MM.1S (cell line): ENCODE results near the gene AOC1.

Experiments
- DNase-seq: peaks from one replicate; pipeline ENCODE4 v3.0.0-alpha.2; 2015
- H2AFZ ChIP-seq: fragments of 300-600 bp; sonication (generic); 2 replicates; pipeline ENCODE4 v1.6.0; 2016; ENCODE audit warnings: antibody characterized with exemption, low read length
- H3F3A ChIP-seq: fragments of 300-600 bp; sonication (generic); 2 replicates; pipeline ENCODE4 v1.6.1; 2016; ENCODE audit warnings: mild to moderate bottlenecking, antibody characterized with exemption, low read length, moderate library complexity, mixed read lengths; ENCODE audit not compliant: insufficient read depth
- H3K27ac ChIP-seq: fragments of 300-600 bp; sonication (generic); 2 replicates; pipeline ENCODE4 v1.5.1; 2016; ENCODE audit warnings: mild to moderate bottlenecking, low read length
- H3K27me3 ChIP-seq: fragments of 300-600 bp; sonication (generic); replicated peaks from 2 replicates; pipeline ENCODE4 v1.6.0; 2016; ENCODE audit warnings: low read length; ENCODE audit not compliant: insufficient read depth
- H3K36me3 ChIP-seq: fragments of 300-600 bp; sonication (generic); replicated peaks from 2 replicates; pipeline ENCODE4 v1.6.1; 2016; ENCODE audit warnings: mild to moderate bottlenecking, low read length, mixed read lengths; ENCODE audit not compliant: insufficient read depth
- H3K4me1 ChIP-seq: fragments of 300-600 bp; sonication (generic); 2 replicates; pipeline ENCODE4 v1.6.1; 2016; ENCODE audit warnings: low read length, mixed read lengths
- H3K4me2 ChIP-seq: fragments of 300-600 bp; sonication (generic); 2 replicates; pipeline ENCODE4 v1.6.0; 2016; ENCODE audit warnings: low read depth, low read length
- H3K4me3 ChIP-seq: fragments of 300-600 bp; sonication (generic); 2 replicates; pipeline ENCODE4 v1.5.1; 2016; ENCODE audit warnings: low read length, mixed read lengths
- H3K79me2 ChIP-seq: fragments of 300-600 bp; sonication (generic); 2 replicates; pipeline ENCODE4 v1.6.1; 2016; ENCODE audit warnings: mixed run types, low read length, mixed read lengths
- H3K9ac ChIP-seq: fragments of 300-600 bp; sonication (generic); 2 replicates; pipeline ENCODE4 v1.6.1; 2016; ENCODE audit warnings: low read length, mixed read lengths
- H3K9me2 ChIP-seq: fragments of 300-600 bp; sonication (generic); replicated peaks from 2 replicates; pipeline ENCODE4 v1.6.1; 2016; ENCODE audit warnings: mild to moderate bottlenecking, low read length, mixed read lengths; ENCODE audit not compliant: insufficient read depth
- H3K9me3 ChIP-seq: fragments of 300-600 bp; sonication (generic); replicated peaks from 2 replicates; pipeline ENCODE4 v1.6.1; 2016; ENCODE audit warnings: mild to moderate bottlenecking, low read length, mixed read lengths; ENCODE audit not compliant: insufficient read depth
- H4K20me1 ChIP-seq: fragments of 300-600 bp; sonication (generic); 2 replicates; pipeline ENCODE4 v1.6.1; 2016; ENCODE audit warnings: mild to moderate bottlenecking, low read length, moderate library complexity, mixed read lengths; ENCODE audit not compliant: insufficient read depth
- CTCF ChIP-seq: fragments of 300-600 bp; sonication (generic); IDR thresholded peaks from 2 replicates; pipeline ENCODE4 v1.5.1; 2016; ENCODE audit warnings: antibody characterized with exemption, low read length, mixed read lengths
- EZH2 ChIP-seq: fragments of 300-600 bp; sonication (generic); optimal IDR thresholded peaks from 2 replicates; pipeline ENCODE3; 2017; ENCODE audit warnings: low read depth, mild to moderate bottlenecking, antibody characterized with exemption, low read length, mixed read lengths
- EZH2phosphoT487 ChIP-seq: fragments of 300-600 bp; sonication (generic); IDR thresholded peaks from 2 replicates; pipeline ENCODE4 v1.6.1; 2018; ENCODE audit warnings: antibody characterized with exemption, low read length

AOC1 gene

GRCh38 chr7:150829426-150829825 is 22.9 kb upstream of the AOC1 start:
- H3K36me3 ChIP-seq = no peaks in the 10 kb centered on the region
- H3K9me2 ChIP-seq = no peaks in the 10 kb centered on the region
- no peaks in the 10 kb centered on the region for H3K9me3 ChIP-seq
- no peak for TF ChIP-seq EZH2
- TF ChIP-seq CTCF = no peak
- TF ChIP-seq EZH2phosphoT487 = no peak
- no peaks in the 10 kb centered on the region for H3F3A ChIP-seq
- no peak overlapping the region for H3K4me2 ChIP-seq
- no peak overlapping the region for H3K9ac ChIP-seq
- H3K79me2 ChIP-seq = no peaks in the 10 kb centered on the region
- H2AFZ ChIP-seq = no peak overlapping the region
- no peaks in the 10 kb centered on the region for H3K27me3 ChIP-seq
- H3K4me1 ChIP-seq = no peaks in the 10 kb centered on the region
- no peaks in the 10 kb centered on the region for H4K20me1 ChIP-seq
- H3K4me3 ChIP-seq = no peak overlapping the region
- no peak overlapping the region for H3K27ac ChIP-seq
- no peak for DNase-seq

GRCh38 chr7:150830937-150831336 is 21.4 kb upstream of the AOC1 start:
- Histone ChIP-seq H3K9me2 (no peaks in the 10 kb centered on the region), H3K27ac (no peak overlapping the region), H2AFZ (no peak overlapping the region), H4K20me1 (no peaks in the 10 kb centered on the region), H3F3A (no peaks in the 10 kb centered on the region), H3K27me3 (no peaks in the 10 kb centered on the region), H3K4me3 (no peak overlapping the region), H3K9ac (no peak overlapping the region), H3K9me3 (no peaks in the 10 kb centered on the region), H3K4me1 (no peaks in the 10 kb centered on the region), H3K4me2 (no peak overlapping the region), H3K79me2 (no peaks in the 10 kb centered on the region), H3K36me3 (no peaks in the 10 kb centered on the region)
- no peak for DNase-seq
- no peak for TF ChIP-seq CTCF
- TF ChIP-seq EZH2 = no peak
- TF ChIP-seq EZH2phosphoT487 = no peak

GRCh38 chr7:150831851-150832250 is 20.5 kb upstream of the AOC1 start:
- Histone ChIP-seq H3K79me2 (no peaks in the 10 kb centered on the region), H3K4me1 (no peaks in the 10 kb centered on the region), H3K9ac (no peak overlapping the region), H3K27ac (no peak overlapping the region), H2AFZ (no peak overlapping the region), H3K36me3 (no peaks in the 10 kb centered on the region), H3K27me3 (no peaks in the 10 kb centered on the region), H3K9me3 (no peaks in the 10 kb centered on the region), H3K9me2 (no peaks in the 10 kb centered on the region), H3K4me2 (no peak overlapping the region), H3K4me3 (no peak overlapping the region), H4K20me1 (no peaks in the 10 kb centered on the region), H3F3A (no peaks in the 10 kb centered on the region)
- TF ChIP-seq CTCF = no peak
- TF ChIP-seq EZH2 = no peak
- no peak for TF ChIP-seq EZH2phosphoT487
- no peak for DNase-seq
